Stimulated activated CD8-positive, alpha-beta memory T cell treated with anti-CD3 and anti-CD28 coated beads, Interleukin-4, amount 100 ng/mL, for 4 hours (primary cell): Measurements from ENCODE around the gene METTL23.

Source experiments
- DNase-seq, 2 donors: peaks; one replicate each; pipeline ENCODE4 v3.0.0-alpha.2; 2020; ENCODE audit warnings: low read depth in 2 of 2, low spot score in 1 of 2

The METTL23 gene

GRCh38 chr17:76755285-76755684, 28.6 kb downstream of the METTL23 start:
- DNase-seq, result no peak

- no peak for DNase-seq
Measured at GRCh38 chr17:76757256-76757655, 30.6 kb downstream of the METTL23 start.

GRCh38 chr17:76758570-76758969, 31.9 kb downstream of the METTL23 start:
- DNase-seq, result no peak

GRCh38 chr17:76772842-76773525, 46.3 kb downstream of the METTL23 start:
- peak; percentile 16 to 37 for DNase-seq

- no peak for DNase-seq
Measured at GRCh38 chr17:76775021-76775600, 48.5 kb downstream of the METTL23 start.

- no peak for DNase-seq
Measured at GRCh38 chr17:76781056-76781982, 54.7 kb downstream of the METTL23 start.

GRCh38 chr17:76783146-76783545, 56.5 kb downstream of the METTL23 start:
- DNase-seq, result no peak
